K562 (cell line): ENCODE measurements around the gene HK1. TPM values are rescaled to one million over a fixed set of nuclear protein-coding genes. Genes with fewer than 3 reads are reported as not detected.

Experiments
- ATAC-seq: fragments of 200-7000 bp; cut with Tn5 transposase; 3 replicates; pipeline ENCODE4 v1.9.1; 2020; ENCODE audit warnings: moderate library complexity
- BruUV-seq: library from RNA; stranded (reverse); fragments of 400-500 nt; replicated peaks from 2 replicates; lab custom pipeline; 2021; lab: Mats Ljungman, UMichigan
- CTCF ChIA-PET: fragments of 300-600 bp; formaldehyde crosslinking; extraction: SDS; loops from one replicate; lab custom pipeline; 2021; ENCODE audit warnings: low intra/inter-chr PET ratio; lab: Yijun Ruan, JAX
- POLR2A ChIA-PET: fragments of 300-600, 350-650 bp; sonication (Branson Sonifier 250); formaldehyde crosslinking; extraction: SDS; loops from one replicate; lab custom pipeline; 2021; ENCODE audit warnings: antibody characterized with exemption, inconsistent platforms; lab: Yijun Ruan, JAX
- DNase-seq, 4 experiments: peaks; one replicate each; pipeline versions ENCODE4 v3.0.0 to v3.0.0-alpha.2; 2011 to 2018; ENCODE audit warnings: low spot score in 3 of 4, mixed read lengths in 3 of 4; ENCODE audit errors: extremely low read depth in 1 of 4
- FAIRE-seq: peaks from 2 replicates; lab custom pipeline; 2011; peaks lifted over from hg19 to GRCh38; lab: Jason Lieb, UNC
- H2AFZ ChIP-seq: 2 replicates; pipeline ENCODE4 v1.6.0; 2011; ENCODE audit warnings: low read depth, low read length, control low read depth, inconsistent platforms
- H3K27ac ChIP-seq: fragments of 200-600 bp; 3 replicates; pipeline ENCODE4 v1.8.0; 2011; ENCODE audit warnings: low read depth, mild to moderate bottlenecking, control low read depth, inconsistent platforms, low read length, moderate library complexity, mixed read lengths; ENCODE audit errors: extremely low read depth
- H3K27me3 ChIP-seq, 2 experiments: fragments of 300-600 bp in 1 of 2; 2 replicates in 1 of 2; 3 replicates in 1 of 2; pipeline versions ENCODE4 v1.6.0 to v1.8.0; 2011; ENCODE audit warnings: inconsistent platforms in 2 of 2, low read length in 2 of 2, mild to moderate bottlenecking in 1 of 2, mixed read lengths in 1 of 2, moderate library complexity in 1 of 2; ENCODE audit not compliant: control insufficient read depth in 2 of 2, insufficient read depth in 2 of 2
- H3K36me3 ChIP-seq: fragments of 300-600 bp; 3 replicates; pipeline ENCODE4 v1.8.0; 2011; ENCODE audit warnings: mild to moderate bottlenecking, low read length, inconsistent platforms; ENCODE audit not compliant: control insufficient read depth, insufficient read depth
- H3K4me1 ChIP-seq, 2 experiments: fragments of 200-600 bp in 1 of 2; replicated peaks in 1 of 2; 2 replicates in 1 of 2; 3 replicates in 1 of 2; pipeline versions ENCODE4 v1.5.1 to v1.8.0; 2011; ENCODE audit warnings: inconsistent platforms in 2 of 2, low read length in 2 of 2, mild to moderate bottlenecking in 1 of 2, mixed read lengths in 1 of 2, moderate library complexity in 1 of 2; ENCODE audit not compliant: control insufficient read depth in 2 of 2, insufficient read depth in 2 of 2
- H3K4me2 ChIP-seq: 2 replicates; pipeline ENCODE4 v1.6.1; 2011; ENCODE audit warnings: low read length, control low read depth, inconsistent platforms, mixed read lengths; ENCODE audit not compliant: insufficient read depth
- H3K4me3 ChIP-seq: fragments of 200-600 bp; sonication (generic), shearing (Covaris generic); 2 replicates; pipeline ENCODE4 v1.5.1; 2016; ENCODE audit warnings: control low read depth, inconsistent platforms
- H3K79me2 ChIP-seq: fragments of 200-600 bp; 3 replicates; pipeline ENCODE4 v1.8.0; 2011; ENCODE audit warnings: low read length, inconsistent platforms; ENCODE audit not compliant: control insufficient read depth, insufficient read depth
- H3K9ac ChIP-seq, 2 experiments: 2 replicates each; pipeline versions ENCODE4 v1.6.0 to v1.6.1; 2011; ENCODE audit warnings: low read depth in 2 of 2, low read length in 2 of 2, control low read depth in 1 of 2, inconsistent platforms in 1 of 2, mild to moderate bottlenecking in 1 of 2, mixed read lengths in 1 of 2; ENCODE audit not compliant: insufficient read depth in 1 of 2
- H3K9me1 ChIP-seq: one replicate; pipeline ENCODE4 v1.6.0; 2011; ENCODE audit warnings: inconsistent platforms, mild to moderate bottlenecking, low read length, moderate library complexity; ENCODE audit not compliant: control insufficient read depth, insufficient read depth
- H3K9me3 ChIP-seq: replicated peaks from 2 replicates; pipeline ENCODE4 v1.5.1; 2011; ENCODE audit warnings: low read depth, low read length, inconsistent platforms; ENCODE audit not compliant: control insufficient read depth, insufficient read depth
- H4K20me1 ChIP-seq: replicated peaks from 2 replicates; pipeline ENCODE4 v1.6.1; 2011; ENCODE audit warnings: low read length, inconsistent platforms, mixed read lengths; ENCODE audit not compliant: control insufficient read depth, insufficient read depth
- ARNT ChIP-seq, 2 experiments: fragments of 450-650 bp; IDR thresholded peaks; 2 replicates each; pipeline ENCODE4 v1.6.1; 2016; ENCODE audit warnings: mild to moderate bottlenecking in 1 of 2
- ATF1 ChIP-seq, 2 experiments: fragments of 450-650 bp in 1 of 2; IDR thresholded peaks; 2 replicates each; pipeline ENCODE4 v1.6.1; 2016; ENCODE audit warnings: missing compliant biosample characterization in 1 of 2, missing genetic modification characterization in 1 of 2
- CHCHD3 ChIP-seq: fragments of 250-450 bp; sonication (Bioruptor Pico); IDR thresholded peaks from 2 replicates; pipeline ENCODE4 v2.1.2; 2022; ENCODE audit warnings: mild to moderate bottlenecking
- CREB3L1 ChIP-seq: fragments of 450-650 bp; IDR thresholded peaks from 2 replicates; pipeline ENCODE4 v1.6.1; 2014; ENCODE audit warnings: low read depth, mild to moderate bottlenecking, moderate library complexity, borderline replicate concordance
- DMBX1 ChIP-seq: fragments of 250-450 bp; sonication (Bioruptor Pico); IDR thresholded peaks from 2 replicates; pipeline ENCODE4 v1.8.0; 2022; ENCODE audit warnings: inconsistent platforms, mild to moderate bottlenecking, moderate library complexity, borderline replicate concordance
- E2F3 ChIP-seq: fragments of 250-450 bp; sonication (Bioruptor Pico); IDR thresholded peaks from 2 replicates; pipeline ENCODE4 v1.4.0; 2020; ENCODE audit warnings: mild to moderate bottlenecking
- HDAC8 ChIP-seq: fragments of 450-650 bp; IDR thresholded peaks from 2 replicates; pipeline ENCODE4 v1.6.1; 2016; ENCODE audit warnings: mild to moderate bottlenecking, missing genetic modification characterization, moderate library complexity, missing compliant biosample characterization
- HSF4 ChIP-seq: fragments of 250-450 bp; sonication (Bioruptor Pico); IDR thresholded peaks from 2 replicates; pipeline ENCODE4 v2.1.2; 2022; ENCODE audit warnings: mild to moderate bottlenecking, moderate library complexity, borderline replicate concordance
- ID3 ChIP-seq, 2 experiments: fragments of 250-450 bp in 1 of 2; fragments of 450-650 bp in 1 of 2; sonication (Bioruptor Pico) in 1 of 2; IDR thresholded peaks; 2 replicates each; pipeline versions ENCODE4 v1.6.1 to v1.8.0; 2016 to 2021; ENCODE audit warnings: mild to moderate bottlenecking in 2 of 2, moderate library complexity in 2 of 2, missing compliant biosample characterization in 1 of 2, missing genetic modification characterization in 1 of 2
- NRF1 ChIP-seq, 2 experiments: fragments of 450-650 bp; IDR thresholded peaks in 1 of 2; conservative IDR thresholded peaks in 1 of 2; 2 replicates each; pipeline ENCODE4 v1.6.1; 2014; ENCODE audit warnings: mild to moderate bottlenecking in 2 of 2
- TRIM28 ChIP-seq: fragments of 450-650 bp; IDR thresholded peaks from 2 replicates; pipeline ENCODE4 v1.6.1; 2017
- UBTF ChIP-seq, 2 experiments: IDR thresholded peaks; 2 replicates each; pipeline ENCODE4 v1.6.1; 2012; ENCODE audit warnings: improper control_type of control experiment in 2 of 2, low read depth in 2 of 2, low read length in 2 of 2, borderline replicate concordance in 1 of 2
- ZEB2 ChIP-seq: fragments of 450-650 bp; IDR thresholded peaks from 2 replicates; pipeline ENCODE4 v1.6.1; 2016
- ZNF41 ChIP-seq: fragments of 250-450 bp; sonication (Bioruptor Pico); conservative IDR thresholded peaks from 2 replicates; pipeline ENCODE4 v1.4.0; 2020; ENCODE audit warnings: mild to moderate bottlenecking
- ZNF507 ChIP-seq: conservative IDR thresholded peaks from 2 replicates; pipeline ENCODE4 v1.6.1; 2017; ENCODE audit warnings: missing genetic modification characterization, missing compliant biosample characterization
- ZNF717 ChIP-seq: fragments of 250-450 bp; sonication (Bioruptor Pico); IDR thresholded peaks from 2 replicates; pipeline ENCODE4 v1.5.0; 2021
- WGBS: fragments of 100-300 bp; shearing (Covaris generic); methylation state at CpG from one replicate; pipeline ENCODE4 v1.1.6; 2016; ENCODE audit warnings: low coverage, mixed read lengths; ENCODE audit not compliant: insufficient coverage; ENCODE audit errors: missing lambda C conversion rate; 5-methylcytosine and 5-hydroxymethylcytosine counted together
- in situ Hi-C: fragments of 300-500 bp; cut with MboI; formaldehyde crosslinking; loops from 4 replicates; pipeline ENCODE4 v1.15.0; 2018; ENCODE audit warnings: inconsistent platforms, mixed read lengths
- intact Hi-C: fragments of 100-400 bp; cut with micrococcal nuclease; formaldehyde crosslinking; loops from 2 replicates; pipeline ENCODE4 v1.14.2; 2022
- polyA plus RNA-seq, 8 experiments: library from polyadenylated mRNA; depleted of rRNA in 4 of 8; stranded (reverse) in 5 of 8; unstranded in 3 of 8; fragments of >200 nt; fragmentation: Nextera tagmentation in 2 of 8; fragmentation: Illumina TruSeq in 1 of 8; extraction: Ambion mirVana in 2 of 8; extraction: Trizol in 1 of 8; gene quantifications; 2 replicates each; pipeline versions ENCODE4 v1.2.1 to v1.2.3, GENCODE V29; 2011 to 2014; ENCODE audit warnings: inconsistent platforms in 1 of 8, missing spikeins in 1 of 8
- total RNA-seq, 7 experiments: library from RNA; depleted of rRNA in 6 of 7; stranded (reverse); fragments of >200 nt in 6 of 7; fragmentation: Illumina TruSeq in 2 of 7; extraction: Trizol in 2 of 7; gene quantifications; 2 replicates each; pipeline versions ENCODE4 v1.2.1 to v1.2.3, GENCODE V29; 2011 to 2021; ENCODE audit warnings: low replicate concordance in 1 of 7

HK1 gene
- total and polyA plus RNA-seq, 9 of the 15 experiments (the other 6 are each of a cell fraction or from before 2014, with no cell fraction given): 29.2 to 444 (median 193) TPM

GRCh38 chr10:69409176-69409495, 130.8 kb downstream of the HK1 start:
- H4K20me1 ChIP-seq: 0 out of 2 replicates have a peak, but pooled peaks cover 4% of the 10 kb centered on the region
- peaks cover 24 to 25% of the 10 kb centered on the region in 2 experiments for H3K4me1 ChIP-seq
- peak overlapping the region; percentile 63 for H3K4me2 ChIP-seq
- no peak overlapping the region for H3K4me3 ChIP-seq
- BruUV-seq: no TSS peak
- WGBS: 52% methylated on average over 7 of the region's 7 CpGs
- FAIRE-seq: no peak
- no peaks in the 10 kb centered on the region for H3K79me2 ChIP-seq
- intact Hi-C loops (no loop called here), in situ Hi-C loops (no loop called here)
- peaks cover 5% of the 10 kb centered on the region; the same call in 2 of the 3 replicates for H3K36me3 ChIP-seq
- POLR2A ChIA-PET: interaction anchor here (0.6 to 1.0 kb wide), 3 partner anchors 15 to 381 kb away, joined by 3 to 4 read pairs (median 3); no protein-coding TSS in a partner anchor
- CTCF ChIA-PET: interaction anchor here (3.3 kb wide), 1 partner anchor 99 kb away, joined by 37 read pairs; no protein-coding TSS in a partner anchor
- H2AFZ ChIP-seq: peak overlapping the region; percentile 89
- ATAC-seq: no peak
- H3K27me3 ChIP-seq: peaks cover 0 to 7% of the 10 kb centered on the region in 2 experiments; a peak in 1 of 5 replicates
- no peak for DNase-seq
- peak overlapping the region; percentile 13 to 66; a peak in 1 of 4 replicates for H3K9ac ChIP-seq
- H3K9me1 ChIP-seq: peaks cover 2% of the 10 kb centered on the region
- peak overlapping the region; percentile 52; the same call in 1 of the 3 replicates for H3K27ac ChIP-seq
- H3K9me3 ChIP-seq: no peaks in the 10 kb centered on the region
- TF ChIP-seq UBTF (IDR thresholded peaks at IDR 0.05; ENCODE audit: borderline replicate concordance in 1 of 2, low read depth in 2 of 2, low read length in 2 of 2): no peak
- TF ChIP-seq HDAC8: peak; percentile 28; the same call in 1 of the 2 replicates
- no peak for TF ChIP-seq E2F3
- TF ChIP-seq ATF1 (CRISPR knock-in tag; IDR thresholded peaks at IDR 0.05): no peak
- TF ChIP-seq ATF1 (tag; IDR thresholded peaks at IDR 0.05): 0 out of 2 replicates have a peak, but pooled peaks have one; percentile 79
- TF ChIP-seq ZNF717: no peak
- TF ChIP-seq HSF4 (CRISPR knock-in tag): no peak
- TF ChIP-seq ZNF41 (CRISPR knock-in tag): no peak
- no peak for TF ChIP-seq ZEB2
- 0 out of 2 replicates have a peak, but pooled peaks have one; percentile 34 for TF ChIP-seq CHCHD3 (CRISPR knock-in tag)
- TF ChIP-seq CREB3L1: peak; percentile 25; the same call in 1 of the 2 replicates
- TF ChIP-seq ID3 (CRISPR knock-in tag; IDR thresholded peaks at IDR 0.05): no peak
- 0 out of 2 replicates have a peak, but pooled peaks have one; percentile 58 for TF ChIP-seq ID3 (tag; IDR thresholded peaks at IDR 0.05)
- TF ChIP-seq ARNT (IDR thresholded peaks at IDR 0.05): no peak
- TF ChIP-seq NRF1 (conservative IDR thresholded peaks at IDR 0.05 in 1 of 2, IDR thresholded peaks at IDR 0.05 in 1 of 2): 0 out of 4 replicates have a peak, but pooled peaks of 1 of the 2 experiments have one; percentile 5
- TF ChIP-seq ZNF507 (tag): no peak
- TF ChIP-seq DMBX1: no peak
- no peak for TF ChIP-seq TRIM28
